ENCODE data around the gene FAM131B. TPM values are rescaled to one million over a fixed set of nuclear protein-coding genes. Genes with fewer than 3 reads are reported as not detected.

Gene FAM131B
- total and polyA plus RNA-seq, 2 experiments from 2014 or later: 0.87 to 1.9 TPM

DNA sequence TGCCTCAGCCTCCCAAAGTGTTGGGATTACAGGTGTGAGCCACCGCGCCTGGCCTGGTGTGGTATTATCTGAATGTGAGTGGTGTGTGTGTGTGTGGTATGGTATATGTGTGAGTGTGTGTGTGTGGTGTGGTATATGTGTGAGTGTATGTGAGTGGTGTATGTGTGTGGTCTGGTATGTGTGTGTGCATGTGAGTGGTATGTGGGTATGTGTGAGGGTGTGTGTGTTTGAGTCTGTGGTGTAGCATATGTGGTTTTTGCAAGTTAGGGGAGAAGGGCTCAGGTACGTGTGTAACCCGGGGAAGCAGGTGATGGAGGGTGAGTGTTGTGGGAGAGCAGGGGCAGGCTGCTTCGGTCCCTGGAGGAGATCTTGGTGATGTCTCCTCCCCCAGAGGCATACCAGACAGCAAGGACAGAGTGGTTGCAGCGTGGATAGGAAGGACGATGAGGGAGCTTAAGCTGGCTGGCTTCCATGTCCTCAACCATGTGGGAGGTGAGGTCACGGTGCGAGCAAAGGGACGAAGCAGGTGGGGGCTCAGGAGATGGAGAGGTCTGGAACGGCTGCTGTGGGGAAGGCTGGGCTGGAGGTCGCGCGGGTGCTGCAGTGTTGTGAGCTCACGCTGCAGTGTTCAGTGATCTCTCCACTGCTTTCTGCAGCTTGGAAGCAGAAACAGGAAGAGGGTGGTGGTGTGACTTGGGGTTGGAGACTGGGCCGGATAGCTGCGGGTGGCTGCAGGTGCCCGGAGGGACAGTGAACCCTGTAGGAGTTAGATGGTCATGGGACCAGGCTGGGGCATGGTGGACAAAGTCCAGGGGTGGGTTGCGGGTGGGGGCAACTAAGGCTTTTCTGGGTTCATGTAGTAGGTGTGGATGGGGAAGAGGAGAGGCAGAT lies 23.6 kb upstream of the FAM131B start:
- H3K36me3 ChIP-seq (replicated peaks; ENCODE audit: insufficient read depth, low read depth): no peaks in the 10 kb centered on the region
- H3K27me3 ChIP-seq: no peaks in the 10 kb centered on the region
- H4K20me1 ChIP-seq (ENCODE audit: insufficient read depth, poor library complexity, severe bottlenecking): peaks cover 59% of the 10 kb centered on the region
- WGBS (ENCODE audit: low lambda C conversion rate, missing lambda C conversion rate): 85% methylated on average over 18 of the region's 19 CpGs
- TF ChIP-seq EZH2 (IDR thresholded peaks at IDR 0.05; ENCODE audit: borderline replicate concordance): no peak
- TF ChIP-seq, protein P1, sequence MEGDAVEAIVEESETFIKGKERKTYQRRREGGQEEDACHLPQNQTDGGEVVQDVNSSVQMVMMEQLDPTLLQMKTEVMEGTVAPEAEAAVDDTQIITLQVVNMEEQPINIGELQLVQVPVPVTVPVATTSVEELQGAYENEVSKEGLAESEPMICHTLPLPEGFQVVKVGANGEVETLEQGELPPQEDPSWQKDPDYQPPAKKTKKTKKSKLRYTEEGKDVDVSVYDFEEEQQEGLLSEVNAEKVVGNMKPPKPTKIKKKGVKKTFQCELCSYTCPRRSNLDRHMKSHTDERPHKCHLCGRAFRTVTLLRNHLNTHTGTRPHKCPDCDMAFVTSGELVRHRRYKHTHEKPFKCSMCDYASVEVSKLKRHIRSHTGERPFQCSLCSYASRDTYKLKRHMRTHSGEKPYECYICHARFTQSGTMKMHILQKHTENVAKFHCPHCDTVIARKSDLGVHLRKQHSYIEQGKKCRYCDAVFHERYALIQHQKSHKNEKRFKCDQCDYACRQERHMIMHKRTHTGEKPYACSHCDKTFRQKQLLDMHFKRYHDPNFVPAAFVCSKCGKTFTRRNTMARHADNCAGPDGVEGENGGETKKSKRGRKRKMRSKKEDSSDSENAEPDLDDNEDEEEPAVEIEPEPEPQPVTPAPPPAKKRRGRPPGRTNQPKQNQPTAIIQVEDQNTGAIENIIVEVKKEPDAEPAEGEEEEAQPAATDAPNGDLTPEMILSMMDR (IDR thresholded peaks at IDR 0.05; ENCODE audit: poor library complexity): no peak
- no peak for TF ChIP-seq EZH2phosphoT487 (IDR thresholded peaks at IDR 0.05; ENCODE audit: low read depth, severe bottlenecking, unreplicated experiment)
- no peak overlapping the region for H3K4me3 ChIP-seq
- H3K27ac ChIP-seq: no peak overlapping the region
- H3K9me3 ChIP-seq (ENCODE audit: low read depth): no peaks in the 10 kb centered on the region
- H3K4me1 ChIP-seq (ENCODE audit: insufficient read depth): peaks cover 37% of the 10 kb centered on the region
- no peak overlapping the region for H2AFZ ChIP-seq
- DNase-seq (ENCODE audit: low spot score): no peak
- H3K4me2 ChIP-seq: peak overlapping the region; percentile 25
- H3K79me2 ChIP-seq: peaks cover 46% of the 10 kb centered on the region
- H3K9me2 ChIP-seq (replicated peaks; ENCODE audit: insufficient read depth): no peaks in the 10 kb centered on the region

DNA sequence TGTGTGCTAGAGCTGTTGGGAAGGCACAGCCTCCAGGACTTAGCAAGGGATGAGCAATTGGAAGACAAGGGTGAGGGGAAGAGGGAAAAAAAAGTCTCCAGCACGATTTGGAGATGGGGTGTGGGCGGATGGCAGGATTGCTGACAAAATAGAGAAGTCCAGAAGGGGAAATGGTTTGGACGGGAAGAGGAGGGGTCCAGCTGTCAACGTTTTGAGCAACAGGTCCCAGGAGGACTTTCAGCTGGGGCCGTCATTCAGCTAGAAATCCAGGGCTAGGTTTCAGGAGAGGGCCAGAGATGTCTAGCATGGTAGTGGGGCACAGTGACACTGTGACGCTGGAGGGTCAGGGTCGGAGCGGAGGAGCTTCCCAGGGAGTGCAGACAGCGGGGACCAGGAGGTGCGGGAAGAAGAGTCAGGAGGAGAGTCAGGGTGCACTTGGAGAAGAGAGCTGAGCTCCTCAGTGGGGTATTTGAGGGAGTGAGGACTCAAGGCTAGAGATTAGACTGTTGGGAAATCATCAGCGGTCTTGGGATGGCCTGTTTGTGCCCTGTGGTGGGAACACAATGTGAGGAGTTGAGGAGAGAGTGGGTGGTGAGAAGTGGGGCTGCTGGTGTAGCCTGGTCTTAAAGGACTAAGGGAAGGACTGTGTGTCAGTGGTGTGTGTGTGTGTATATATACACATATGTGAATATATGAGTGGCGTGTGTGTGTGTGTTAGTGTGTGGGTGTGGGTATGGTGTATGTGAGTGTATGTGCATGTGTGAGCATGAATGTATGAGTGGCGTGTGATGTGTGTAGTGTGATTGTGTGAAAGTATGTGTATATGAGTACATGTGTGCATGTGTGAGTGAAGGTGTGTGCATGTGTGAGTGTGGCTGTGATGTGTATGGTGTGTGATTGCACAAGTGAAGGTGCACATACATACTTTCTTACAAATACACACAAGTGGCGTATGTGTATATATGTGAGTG lies 22.4 kb upstream of the FAM131B start:
- H3K9me3 ChIP-seq (ENCODE audit: low read depth): no peaks in the 10 kb centered on the region
- H3K4me3 ChIP-seq: no peak overlapping the region
- peaks cover 37% of the 10 kb centered on the region for H3K4me1 ChIP-seq (ENCODE audit: insufficient read depth)
- no peak for TF ChIP-seq EZH2 (IDR thresholded peaks at IDR 0.05; ENCODE audit: borderline replicate concordance)
- TF ChIP-seq, protein P1 (IDR thresholded peaks at IDR 0.05; ENCODE audit: poor library complexity): no peak
- no peak for TF ChIP-seq EZH2phosphoT487 (IDR thresholded peaks at IDR 0.05; ENCODE audit: low read depth, severe bottlenecking, unreplicated experiment)
- no peaks in the 10 kb centered on the region for H3K36me3 ChIP-seq (replicated peaks; ENCODE audit: insufficient read depth, low read depth)
- no peak overlapping the region for H3K27ac ChIP-seq
- H3K4me2 ChIP-seq: peak overlapping the region; percentile 89
- WGBS (ENCODE audit: low lambda C conversion rate, missing lambda C conversion rate): 86% methylated on average over 14 of the region's 14 CpGs
- H3K27me3 ChIP-seq: no peaks in the 10 kb centered on the region
- no peak for DNase-seq (ENCODE audit: low spot score)
- H3K79me2 ChIP-seq: peaks cover 46% of the 10 kb centered on the region
- H2AFZ ChIP-seq: no peak overlapping the region
- H4K20me1 ChIP-seq (ENCODE audit: insufficient read depth, poor library complexity, severe bottlenecking): peaks cover 59% of the 10 kb centered on the region
- H3K9me2 ChIP-seq (replicated peaks; ENCODE audit: insufficient read depth): no peaks in the 10 kb centered on the region

DNA sequence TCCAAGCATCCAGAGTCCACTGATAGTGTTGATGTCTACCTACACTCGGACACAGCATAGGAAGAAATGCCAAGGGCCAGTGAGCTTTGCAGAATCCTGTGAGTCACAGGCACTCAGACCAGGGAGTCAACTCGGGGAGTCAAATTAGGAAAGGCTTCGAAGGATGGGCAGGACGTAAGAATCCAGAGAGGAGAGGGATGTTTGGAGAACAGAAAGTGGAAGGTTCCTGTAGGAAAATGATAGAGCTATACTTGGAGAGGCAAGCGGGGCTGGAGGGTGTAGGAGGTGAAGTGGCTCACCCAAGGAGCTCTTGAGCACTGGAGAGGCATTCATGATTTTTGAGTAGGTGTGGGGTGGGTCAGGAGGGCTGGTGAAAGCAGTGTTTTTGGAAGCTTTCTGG lies 21.6 kb upstream of the FAM131B start:
- Histone ChIP-seq H3K4me1 (ENCODE audit: insufficient read depth) (peaks cover 45% of the 10 kb centered on the region), H3K36me3 (replicated peaks; ENCODE audit: insufficient read depth, low read depth) (no peaks in the 10 kb centered on the region), H3K27ac (no peak overlapping the region), H2AFZ (no peak overlapping the region), H4K20me1 (ENCODE audit: insufficient read depth, poor library complexity, severe bottlenecking) (peaks cover 59% of the 10 kb centered on the region), H3K4me2 (peak overlapping the region; percentile 89), H3K27me3 (no peaks in the 10 kb centered on the region), H3K79me2 (peaks cover 50% of the 10 kb centered on the region), H3K9me3 (ENCODE audit: low read depth) (no peaks in the 10 kb centered on the region), H3K4me3 (no peak overlapping the region), H3K9me2 (replicated peaks; ENCODE audit: insufficient read depth) (no peaks in the 10 kb centered on the region)
- DNase-seq (ENCODE audit: low spot score): no peak
- TF ChIP-seq EZH2phosphoT487 (IDR thresholded peaks at IDR 0.05; ENCODE audit: low read depth, severe bottlenecking, unreplicated experiment): no peak
- TF ChIP-seq, protein P1 (IDR thresholded peaks at IDR 0.05; ENCODE audit: poor library complexity): no peak
- no peak for TF ChIP-seq EZH2 (IDR thresholded peaks at IDR 0.05; ENCODE audit: borderline replicate concordance)
- WGBS (ENCODE audit: low lambda C conversion rate, missing lambda C conversion rate): 87% methylated on average over 5 of the region's 5 CpGs

Data from hepatocyte (in vitro differentiated cells).